GM13976 (cell line): ENCODE results near the gene TUBG2.

Source experiments
- DNase-seq: peaks from one replicate; pipeline ENCODE4 v3.0.0; 2012; ENCODE audit warnings: low spot score
- CTCF ChIP-seq: IDR thresholded peaks from 2 replicates; pipeline ENCODE4 v1.5.1; 2012; ENCODE audit warnings: borderline replicate concordance, mild to moderate bottlenecking; ENCODE audit not compliant: insufficient read depth; ENCODE audit errors: extremely low read depth, missing control alignments, control extremely low read depth
- in situ Hi-C: fragments of 300-500 bp; cut with MboI; formaldehyde crosslinking; loops from one replicate; pipeline ENCODE4 v1.12.0; 2022; ENCODE audit warnings: low sequenced_read_pairs, mixed read lengths, inconsistent platforms; ENCODE audit not compliant: unreplicated experiment

Gene TUBG2

DNA sequence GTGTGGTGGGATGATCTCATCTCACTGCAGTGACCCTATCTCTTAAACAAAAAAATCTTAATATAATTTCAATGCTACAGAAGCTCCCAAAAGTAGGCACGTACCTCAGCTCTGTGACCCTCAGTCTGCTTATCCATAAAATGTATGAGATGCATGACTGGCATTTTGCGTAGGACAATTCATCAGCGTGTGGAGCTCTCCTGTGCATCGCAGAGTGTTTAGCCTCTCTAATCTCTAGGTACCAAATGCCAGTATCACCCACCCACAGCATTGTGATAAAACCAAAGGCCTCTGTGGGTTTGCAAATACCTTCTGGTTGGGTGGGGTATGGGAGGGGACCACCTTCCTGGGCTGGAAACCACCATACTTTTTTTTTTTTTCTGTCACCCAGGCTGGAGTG, 19.0 kb upstream of the TUBG2 start:
- no peak for TF ChIP-seq CTCF
- DNase-seq, result no peak
- in situ Hi-C loops, result no loop called here

- no peak for DNase-seq
- in situ Hi-C loops, result no loop called here
- TF ChIP-seq CTCF, result no peak
Observed at GRCh38 chr17:42642336-42642735, 16.7 kb upstream of the TUBG2 start.

DNA sequence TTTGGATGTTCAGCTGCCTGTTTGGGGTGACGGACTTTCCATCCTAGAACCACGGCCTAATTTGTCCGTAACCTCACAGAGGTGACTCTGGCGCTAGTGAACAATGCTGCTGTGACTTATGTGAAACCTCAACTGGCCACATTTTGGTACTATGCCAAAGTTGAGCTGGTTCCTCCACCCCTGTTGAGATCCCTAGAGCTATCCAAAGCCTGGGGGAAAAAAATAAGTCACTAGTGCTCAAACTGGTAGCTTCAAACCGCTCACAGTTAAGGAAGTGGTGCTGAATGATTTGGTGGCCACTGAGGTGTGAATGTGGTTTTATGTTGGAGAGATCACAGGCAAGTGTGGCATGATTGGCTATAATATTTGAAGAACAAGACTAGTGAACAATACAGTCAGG, 11.3 kb upstream of the TUBG2 start:
- DNase-seq, result no peak
- TF ChIP-seq CTCF, result no peak
- in situ Hi-C loops, result no loop called here

DNA sequence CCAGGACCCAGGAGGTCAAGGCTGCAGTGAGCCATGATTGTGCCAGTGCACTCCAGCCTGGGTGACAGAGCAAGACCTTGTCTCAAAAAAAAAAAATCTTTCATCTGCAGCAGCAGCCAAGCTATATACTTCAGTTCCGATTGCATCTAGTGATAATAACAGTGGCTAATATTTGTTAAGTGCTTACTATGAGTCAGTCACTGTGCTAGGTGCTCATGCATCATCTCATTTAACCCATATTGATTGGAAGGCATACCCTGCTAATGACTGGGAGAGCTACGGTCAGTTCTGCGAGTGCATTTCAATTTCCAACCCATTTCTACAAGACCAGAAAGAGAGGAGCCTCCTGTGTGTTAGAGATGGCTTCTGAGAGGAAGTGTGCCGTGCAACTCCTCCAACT, 7.7 kb upstream of the TUBG2 start:
- no peak for DNase-seq
- in situ Hi-C loops, result no loop called here
- TF ChIP-seq CTCF, result no peak

DNA sequence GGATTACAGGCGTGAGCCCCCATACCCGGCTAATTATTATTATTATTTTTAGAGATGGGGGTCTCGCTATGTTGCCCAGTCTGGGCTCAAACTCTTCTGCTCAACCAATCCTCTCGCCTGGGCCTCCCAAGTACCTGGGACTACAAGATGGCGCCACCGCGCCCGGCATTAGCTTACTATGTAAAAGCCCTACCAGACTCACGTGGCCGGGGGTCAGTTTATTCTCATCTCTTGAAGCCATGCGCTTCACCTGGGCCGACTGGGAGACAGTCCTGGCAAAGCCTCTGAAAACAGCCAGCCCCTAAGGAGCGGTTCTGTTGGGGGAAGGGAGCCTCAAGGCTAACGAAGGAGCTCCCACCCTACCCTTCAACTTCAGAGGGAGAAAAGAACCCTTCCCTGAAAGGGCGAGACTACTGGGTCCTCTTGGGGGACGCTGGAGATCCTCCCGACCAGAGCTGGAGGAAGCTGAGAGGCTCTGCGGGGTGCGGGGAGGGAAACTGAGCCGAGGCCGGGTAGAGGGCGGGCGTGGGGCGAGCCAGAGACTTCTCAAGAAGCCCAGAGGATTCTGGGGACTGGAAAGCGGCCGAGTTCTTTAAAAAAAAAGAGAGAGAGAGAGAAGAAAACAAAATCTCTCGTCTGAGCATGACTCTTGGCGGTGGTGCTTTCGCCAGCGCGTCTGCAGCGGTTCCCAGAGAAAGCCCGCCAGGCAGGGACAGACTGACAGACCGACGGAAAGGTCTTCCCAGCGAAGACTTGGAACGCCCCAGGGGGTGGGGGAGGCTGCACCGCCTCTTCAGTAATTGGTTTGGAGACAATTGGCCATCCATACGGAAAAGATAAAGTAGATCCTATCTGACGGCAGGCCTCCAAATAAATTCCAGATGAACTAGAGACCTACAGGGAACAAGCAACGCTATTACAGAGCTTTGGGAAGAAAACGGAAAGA, 5.6 kb upstream of the TUBG2 start:
- DNase-seq, result no peak
- in situ Hi-C loops, result no loop called here
- no peak for TF ChIP-seq CTCF

- in situ Hi-C loops, result no loop called here
- DNase-seq, result no peak
- TF ChIP-seq CTCF, result no peak
Observed at GRCh38 chr17:42655528-42655927, 3.6 kb upstream of the TUBG2 start.
